Measurements from ENCODE around the gene SHB. TPM values are rescaled to one million over a fixed set of nuclear protein-coding genes. Genes with fewer than 3 reads are reported as not detected.

Gene SHB
- total RNA-seq, 4 donors from 2014 or later = 27.6 to 42.6 (median 34.5) TPM

GRCh38 chr9:38026840-38027527 lies 42.0 kb downstream of the SHB start:
- intact Hi-C loops (cut with DNase I; ENCODE audit: low total_unique reads) = no loop called here
- TF ChIP-seq POLR2A (IDR thresholded peaks at IDR 0.05) (no peak), CTCF (IDR thresholded peaks at IDR 0.05) (no peak)
- H3K4me3 ChIP-seq (ENCODE audit: low read depth, poor library complexity, severe bottlenecking) = no peak overlapping the region
- 61 to 66% methylated on average over 6 of the region's 6 CpGs for WGBS, 2 donors
- no peak for DNase-seq (ENCODE audit: low spot score in 2 of 2)

- DNase-seq (ENCODE audit: low spot score in 2 of 2) = no peak
- TF ChIP-seq CTCF (IDR thresholded peaks at IDR 0.05) (no peak), POLR2A (IDR thresholded peaks at IDR 0.05) (no peak)
- WGBS, 2 donors = 24 to 32% methylated on average over 18 of the region's 18 CpGs
- intact Hi-C loops (cut with DNase I; ENCODE audit: low total_unique reads) = no loop called here
- H3K4me3 ChIP-seq (ENCODE audit: low read depth, poor library complexity, severe bottlenecking) = no peak overlapping the region
Measured at GRCh38 chr9:38026021-38026809, 42.8 kb downstream of the SHB start.

- TF ChIP-seq CTCF (IDR thresholded peaks at IDR 0.05) = no peak
- no peak for TF ChIP-seq POLR2A (IDR thresholded peaks at IDR 0.05)
- DNase-seq (ENCODE audit: low spot score in 2 of 2) = no peak
- intact Hi-C loops (cut with DNase I; ENCODE audit: low total_unique reads) = no loop called here
- WGBS, 2 donors = 85 to 86% methylated on average over 8 of the region's 8 CpGs
- no peak overlapping the region for H3K4me3 ChIP-seq (ENCODE audit: low read depth, poor library complexity, severe bottlenecking)
Measured at GRCh38 chr9:38025166-38025565, 43.9 kb downstream of the SHB start.

GRCh38 chr9:38024036-38024681 lies 44.9 kb downstream of the SHB start:
- no peak for DNase-seq (ENCODE audit: low spot score in 2 of 2)
- TF ChIP-seq CTCF (IDR thresholded peaks at IDR 0.05) (no peak), POLR2A (IDR thresholded peaks at IDR 0.05) (no peak)
- 30 to 41% methylated on average over 7 of the region's 7 CpGs for WGBS, 2 donors
- intact Hi-C loops (cut with DNase I; ENCODE audit: low total_unique reads) = no loop called here
- no peak overlapping the region for H3K4me3 ChIP-seq (ENCODE audit: low read depth, poor library complexity, severe bottlenecking)

GRCh38 chr9:38023661-38024035 lies 45.4 kb downstream of the SHB start:
- intact Hi-C loops (cut with DNase I; ENCODE audit: low total_unique reads) = no loop called here
- WGBS, 2 donors = 62 to 63% methylated on average over 5 of the region's 5 CpGs
- DNase-seq (ENCODE audit: low spot score in 2 of 2) = no peak
- H3K4me3 ChIP-seq (ENCODE audit: low read depth, poor library complexity, severe bottlenecking) = no peak overlapping the region
- TF ChIP-seq CTCF (IDR thresholded peaks at IDR 0.05) (no peak), POLR2A (IDR thresholded peaks at IDR 0.05) (no peak)

Measured in lower leg skin (tissue), 4 donors.